ENCODE measurements around the gene PTRH1.

PTRH1 gene

DNA sequence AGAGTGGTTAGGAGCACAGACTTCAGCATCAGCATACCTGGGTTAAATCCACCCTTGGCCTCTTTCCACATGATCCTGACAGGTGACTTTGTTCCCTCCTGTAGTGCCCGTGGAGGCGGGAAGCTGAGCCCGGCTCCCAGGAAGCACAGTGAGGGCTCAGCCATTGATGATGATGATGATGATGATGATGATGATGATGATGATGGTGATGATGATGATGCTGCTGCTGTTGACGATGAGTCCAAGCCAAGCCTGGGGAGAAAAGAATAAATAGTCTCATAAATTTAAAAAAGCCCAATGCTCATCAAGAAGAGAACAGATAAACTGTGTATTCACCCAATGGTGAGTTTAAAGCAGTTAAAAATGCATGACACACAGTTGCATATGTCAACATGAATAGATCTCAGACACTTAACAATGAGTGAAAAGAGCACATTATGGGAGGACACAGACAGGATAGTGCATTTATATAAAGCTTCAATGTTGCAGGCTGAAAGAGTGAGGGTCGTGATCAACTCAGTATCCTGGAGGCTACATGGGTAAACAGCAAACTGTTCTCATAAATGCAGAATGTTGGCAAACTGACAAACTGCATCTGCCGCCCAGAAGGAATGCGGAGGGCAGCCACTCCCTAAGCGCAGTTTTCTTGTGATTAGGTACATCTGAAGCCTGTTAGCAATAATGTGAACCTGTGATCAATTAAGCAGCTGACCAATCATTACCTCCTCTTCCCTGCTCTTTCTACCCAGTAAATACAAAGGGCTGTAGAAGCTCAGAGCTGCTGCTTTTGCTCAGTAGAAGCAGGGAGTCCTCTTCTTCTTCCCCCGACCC is 20.4 kb downstream of the PTRH1 start:
- DNase-seq (ENCODE audit: low read depth): no peak

DNA sequence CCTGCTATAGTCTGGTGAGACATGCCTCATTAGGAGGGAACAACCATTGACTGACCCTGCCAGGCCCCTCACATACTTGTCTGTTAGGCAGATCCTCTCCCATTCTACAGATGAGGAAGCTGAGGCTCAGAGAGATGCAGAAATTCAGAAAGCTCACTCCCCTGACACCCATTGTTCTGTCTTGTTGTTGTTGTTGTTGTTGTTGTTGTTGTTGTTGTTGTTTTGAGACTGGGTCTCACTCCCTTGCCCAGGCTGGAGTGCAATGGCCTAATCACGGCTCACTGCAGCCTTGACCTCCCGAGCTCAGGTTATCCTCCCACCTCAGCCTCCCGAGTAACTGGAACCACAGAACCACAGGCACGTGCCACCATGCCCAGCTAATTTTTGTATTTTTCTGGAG is 21.8 kb downstream of the PTRH1 start:
- DNase-seq (ENCODE audit: low read depth): no peak

DNA sequence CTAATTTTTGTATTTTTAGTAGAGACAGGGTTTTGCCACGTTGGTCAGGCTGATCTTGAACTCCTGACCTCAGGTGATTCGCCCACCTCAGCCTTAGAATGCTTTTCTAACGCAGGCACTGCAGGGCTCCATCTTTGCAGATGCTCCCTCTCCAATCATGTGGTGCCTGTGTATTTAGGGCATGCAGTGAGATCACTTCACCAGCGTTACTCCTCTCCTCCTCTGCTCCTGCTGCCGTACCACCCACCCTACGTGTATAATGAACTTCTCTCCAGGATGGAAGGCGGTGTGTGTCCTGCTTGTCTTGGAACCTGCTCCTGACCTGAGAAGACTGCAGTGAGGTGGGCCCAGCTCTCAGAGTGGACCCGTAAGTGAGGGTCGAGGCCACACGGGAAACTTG is 22.3 kb downstream of the PTRH1 start:
- no peak for DNase-seq (ENCODE audit: low read depth)

- no peak for DNase-seq (ENCODE audit: low read depth)
These were observed 23.4 kb downstream of the PTRH1 start for GRCh38 chr9:127692071-127692470.

DNA sequence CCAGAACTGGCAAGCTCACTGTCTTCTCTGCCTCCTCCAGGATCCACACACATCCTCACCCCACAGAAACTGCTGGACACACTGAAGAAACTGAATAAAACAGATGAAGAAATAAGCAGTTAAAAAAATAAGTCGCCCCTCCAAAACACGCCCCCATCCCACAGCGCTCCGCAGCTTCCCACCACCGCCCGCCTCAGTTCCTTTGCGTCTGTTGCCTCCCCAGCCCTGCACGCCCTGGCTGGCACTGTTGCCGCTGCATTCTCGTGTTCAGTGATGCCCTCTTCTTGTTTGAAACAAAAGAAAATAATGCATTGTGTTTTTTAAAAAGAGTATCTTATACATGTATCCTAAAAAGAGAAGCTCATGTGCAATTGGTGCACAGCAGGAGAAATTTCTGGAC is 24.7 kb downstream of the PTRH1 start:
- no peak for DNase-seq (ENCODE audit: low read depth)

DNA sequence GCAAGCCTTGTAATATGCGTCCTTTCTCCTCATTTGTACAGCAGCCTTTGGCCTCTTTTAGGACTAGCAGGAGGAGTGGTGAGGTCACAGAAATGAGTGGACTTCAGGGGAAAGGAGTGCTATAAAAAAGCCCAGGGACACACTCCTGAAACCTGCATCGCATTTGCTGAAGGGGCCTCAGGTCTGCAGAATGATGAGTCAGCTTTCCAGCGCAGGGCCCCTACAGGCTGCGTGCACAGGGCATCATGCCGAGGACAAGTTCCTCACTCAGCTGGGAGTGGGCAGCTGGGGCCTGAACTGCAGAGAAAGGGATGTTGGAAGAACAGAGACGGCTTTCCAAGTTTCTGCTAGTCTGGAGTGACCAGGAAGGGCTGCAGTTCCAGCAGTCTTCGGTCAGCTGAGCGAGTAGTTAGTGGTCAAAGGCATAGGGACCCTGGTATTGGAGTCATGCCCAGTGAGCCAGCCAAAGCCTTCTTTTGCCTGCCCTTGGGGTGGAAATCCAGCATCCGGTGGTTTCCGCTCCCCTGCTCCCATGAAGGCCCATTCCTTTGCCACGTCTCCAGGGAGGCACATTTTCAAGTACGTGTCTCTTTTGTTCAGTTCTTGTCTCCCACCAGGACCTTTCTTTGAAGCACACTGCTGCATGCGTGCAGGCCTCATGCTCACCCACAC is 26.0 kb downstream of the PTRH1 start:
- no peak for DNase-seq (ENCODE audit: low read depth)

DNA sequence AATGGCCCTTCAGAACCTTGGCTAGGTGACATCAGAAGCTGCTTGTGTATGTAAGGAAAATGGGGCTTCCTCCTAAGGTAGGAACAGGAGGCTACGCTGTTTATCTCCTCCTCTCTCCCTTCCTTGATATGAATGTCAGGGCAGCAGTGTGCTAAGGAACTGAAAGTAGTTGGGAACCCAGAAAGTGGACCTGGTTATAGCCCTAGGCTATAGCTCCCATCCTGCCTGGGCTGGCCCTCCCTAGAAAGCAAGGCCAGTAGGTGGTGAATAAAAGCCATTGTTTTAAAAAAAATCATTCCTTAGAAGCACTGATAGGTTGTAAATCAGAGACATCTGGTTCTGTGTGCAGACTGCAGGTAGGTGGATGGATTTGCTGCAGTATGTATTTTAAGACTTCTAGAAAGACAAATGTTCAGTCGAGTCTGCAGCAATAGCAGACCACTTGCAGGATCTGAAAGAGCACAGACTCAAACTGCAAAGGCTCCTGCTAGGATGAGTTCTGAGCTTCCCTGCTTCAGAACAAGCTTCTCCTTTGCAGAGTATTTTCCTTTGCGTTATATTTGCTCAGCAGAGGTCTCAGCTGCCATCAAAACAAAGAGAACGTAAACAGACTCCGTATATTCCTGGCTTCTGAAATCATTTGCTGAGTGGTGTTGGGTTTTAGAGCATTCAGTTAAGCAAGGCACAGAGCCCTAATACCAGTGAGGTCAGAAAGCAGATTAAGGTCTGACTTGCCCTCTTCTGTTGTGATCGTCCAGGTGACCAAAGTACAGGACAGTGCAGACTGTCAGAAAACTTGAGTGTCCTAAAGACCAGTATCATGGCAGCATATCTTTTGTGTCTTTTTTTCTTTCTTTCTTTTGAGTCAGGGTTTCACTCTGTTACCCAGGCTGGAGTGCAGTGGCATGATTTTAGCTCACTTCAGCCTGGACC is 28.7 kb downstream of the PTRH1 start:
- no peak for DNase-seq (ENCODE audit: low read depth)

GRCh38 chr9:127684576-127684975 is 30.9 kb downstream of the PTRH1 start:
- no peak for DNase-seq (ENCODE audit: low read depth)

GRCh38 chr9:127683723-127684122 is 31.7 kb downstream of the PTRH1 start:
- DNase-seq (ENCODE audit: low read depth): no peak

- DNase-seq (ENCODE audit: low read depth): no peak
These were observed 32.9 kb downstream of the PTRH1 start for GRCh38 chr9:127682351-127683136.

DNA sequence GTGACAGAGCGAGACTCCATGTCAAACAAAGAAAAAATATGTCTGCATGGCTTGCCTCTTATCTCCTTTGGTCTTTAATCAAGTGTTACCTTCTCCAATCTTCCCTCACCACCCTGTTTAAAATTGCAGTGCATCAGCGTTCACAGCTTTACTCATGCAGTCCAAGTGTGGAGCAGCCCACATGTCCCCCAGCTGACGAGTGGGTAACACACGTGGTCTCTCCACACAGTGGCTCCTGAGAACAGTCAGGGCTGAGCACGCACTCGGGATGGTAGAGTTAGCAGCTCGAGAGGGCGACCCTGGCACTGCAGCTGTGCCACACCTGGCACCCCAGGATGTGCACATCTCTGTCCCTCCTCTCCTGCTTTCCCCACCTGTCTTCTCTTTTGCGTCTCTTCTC is 34.6 kb downstream of the PTRH1 start:
- no peak for DNase-seq (ENCODE audit: low read depth)

DNA sequence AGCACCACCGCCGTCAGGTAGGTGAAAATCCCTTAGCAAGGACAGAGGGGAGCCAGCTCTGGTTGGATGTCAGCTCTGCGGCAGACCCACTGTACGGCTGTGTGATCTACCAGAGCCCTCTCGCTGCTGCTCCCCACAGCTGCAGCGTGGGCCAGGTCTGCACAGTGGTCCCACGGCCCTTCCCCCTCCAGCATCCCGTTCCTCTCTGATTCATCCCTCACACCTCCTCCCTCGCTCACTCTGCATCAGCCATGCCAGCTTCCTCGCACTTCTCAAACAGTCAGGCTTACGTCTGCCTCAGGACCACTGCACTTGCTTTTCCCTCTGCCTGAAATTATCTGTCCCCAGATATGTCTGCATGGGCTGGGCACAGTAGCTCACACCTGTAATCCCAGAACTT is 35.2 kb downstream of the PTRH1 start:
- no peak for DNase-seq (ENCODE audit: low read depth)

DNA sequence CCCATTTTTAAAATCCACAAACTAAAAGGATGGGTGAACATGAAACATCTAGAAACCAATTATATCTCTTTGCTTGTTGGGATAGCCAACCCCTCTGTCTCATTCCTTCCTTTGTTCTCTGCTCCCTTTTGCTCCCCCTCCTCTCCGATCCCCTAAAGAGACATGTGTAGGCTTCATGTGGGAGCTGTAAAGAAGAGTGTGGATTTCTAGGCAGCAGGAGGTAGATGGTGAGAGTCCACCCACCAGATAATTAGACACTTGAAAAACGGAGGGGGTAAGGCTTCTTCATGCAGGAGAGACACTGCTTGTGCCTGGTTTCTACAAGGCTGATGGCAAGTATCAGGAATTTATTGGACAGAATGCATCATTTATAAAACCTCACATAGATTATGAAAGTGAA is 36.0 kb downstream of the PTRH1 start:
- no peak for DNase-seq (ENCODE audit: low read depth)

DNA sequence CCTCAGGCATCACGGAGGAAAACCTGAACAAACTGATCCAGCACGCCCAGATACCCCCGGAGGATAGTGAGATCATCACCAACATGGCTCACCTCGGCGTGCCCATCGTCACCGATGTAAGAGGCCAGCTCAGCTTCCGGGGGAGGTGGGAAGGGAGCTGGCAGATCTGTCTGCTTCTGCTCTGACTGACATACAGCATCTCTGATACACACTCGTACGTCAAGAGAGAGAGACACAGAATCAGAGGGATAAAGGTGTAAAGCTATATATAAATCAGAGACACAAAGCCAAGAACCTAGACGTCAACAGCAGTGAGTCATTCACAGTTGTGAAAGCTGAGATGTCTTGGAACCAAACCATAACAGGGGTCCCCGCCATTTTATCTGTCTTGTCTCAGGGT is 38.8 kb downstream of the PTRH1 start:
- DNase-seq (ENCODE audit: low read depth): no peak

DNA sequence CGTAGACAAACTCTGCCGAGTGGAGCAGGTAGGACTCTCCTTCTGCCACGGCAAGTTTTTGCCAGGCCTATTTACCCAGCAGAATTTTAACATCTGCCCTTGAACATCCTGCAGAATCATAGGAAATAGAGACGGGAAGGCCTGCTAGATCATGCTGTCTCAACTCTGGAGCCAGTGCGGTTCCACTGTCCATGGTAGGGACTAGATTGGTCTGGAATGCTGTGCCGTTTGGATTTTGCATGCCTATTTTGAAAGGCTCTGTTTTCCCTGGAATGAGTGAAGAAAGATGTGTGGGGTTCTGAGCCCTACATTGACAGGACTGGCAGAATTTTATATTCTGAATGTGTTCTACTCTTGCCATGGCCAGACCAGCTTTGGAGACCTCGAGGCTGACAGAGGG is 42.2 kb downstream of the PTRH1 start:
- no peak for DNase-seq (ENCODE audit: low read depth)

DNA sequence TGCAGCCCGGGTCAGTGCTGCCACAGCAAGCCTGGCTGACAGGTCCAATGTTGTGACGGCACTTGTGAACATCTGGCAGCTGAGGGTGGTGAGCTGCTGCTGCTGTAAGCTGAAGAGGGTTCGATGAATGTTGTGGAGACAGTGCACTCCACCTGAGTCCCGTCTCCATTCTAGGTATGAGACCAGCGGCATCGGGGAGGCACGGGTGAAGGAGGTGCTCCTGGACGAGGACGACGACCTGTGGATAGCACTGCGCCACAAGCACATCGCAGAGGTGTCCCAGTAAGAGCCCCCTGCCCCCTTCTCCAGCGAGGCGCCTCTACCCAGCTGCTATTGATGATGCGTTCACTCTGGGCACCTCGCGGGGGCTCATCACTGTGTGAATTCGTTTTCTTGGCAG is 47.6 kb downstream of the PTRH1 start:
- DNase-seq (ENCODE audit: low read depth): no peak

DNA sequence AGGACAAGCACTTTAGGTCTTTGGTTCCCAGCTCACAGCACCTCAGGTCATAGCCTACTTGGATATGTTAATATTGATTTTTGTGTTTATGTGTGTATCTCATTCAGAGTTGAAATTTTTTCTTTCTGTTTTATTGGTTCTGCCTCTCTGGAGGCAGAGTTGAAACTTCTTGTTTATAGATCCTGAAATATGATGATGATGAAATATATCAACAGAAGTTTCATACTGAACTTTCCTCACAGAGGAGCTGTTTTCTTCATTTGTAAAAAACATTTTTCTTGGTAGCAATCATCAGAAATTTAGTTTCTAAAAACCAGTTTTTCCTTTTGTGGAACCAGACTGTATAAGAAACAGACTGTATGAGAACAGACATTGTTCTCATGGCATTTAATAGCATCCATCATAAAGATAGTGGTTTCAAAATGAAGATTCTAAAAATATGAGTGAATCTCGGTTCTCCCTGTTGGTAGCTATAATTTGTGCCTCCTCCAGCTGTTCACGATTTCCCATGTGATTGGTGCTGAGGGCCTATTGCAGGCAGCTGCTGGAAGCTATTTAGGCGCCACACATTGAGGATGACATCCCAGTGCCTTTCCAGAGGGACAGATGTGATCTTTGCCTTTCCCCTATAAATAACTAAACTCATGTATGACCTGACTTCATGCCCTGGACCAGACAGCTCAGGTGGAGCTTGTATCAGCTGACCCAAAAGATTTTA is 48.2 kb downstream of the PTRH1 start:
- no peak for DNase-seq (ENCODE audit: low read depth)

- no peak for DNase-seq (ENCODE audit: low read depth)
These were observed 50.6 kb downstream of the PTRH1 start for GRCh38 chr9:127664678-127665507.

DNA sequence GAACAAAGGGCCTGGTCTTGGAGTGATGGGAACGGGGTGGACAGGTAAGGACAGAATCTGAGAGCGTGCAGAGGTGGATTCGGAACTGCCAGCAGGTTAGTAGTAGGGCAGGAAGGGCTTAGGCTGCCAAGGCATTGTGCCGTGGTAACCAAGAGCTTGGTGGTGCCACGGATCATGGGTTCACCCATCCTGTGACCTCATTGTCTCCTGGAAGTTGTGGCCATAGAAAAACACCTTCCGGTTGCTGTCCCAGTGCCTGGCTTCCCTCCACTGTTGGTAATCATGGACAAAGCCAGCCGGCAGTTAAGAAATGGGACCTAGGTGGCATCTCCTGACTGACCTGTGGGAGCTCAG is 51.2 kb downstream of the PTRH1 start:
- DNase-seq (ENCODE audit: low read depth): no peak
